Measurements from ENCODE around the gene CFAP61.
"Not testable (repeated sequence)": the region's sequence is repeated elsewhere in the genome, so short reads cannot be mapped to it uniquely, and the experiment has no call there.

CFAP61 gene

DNA sequence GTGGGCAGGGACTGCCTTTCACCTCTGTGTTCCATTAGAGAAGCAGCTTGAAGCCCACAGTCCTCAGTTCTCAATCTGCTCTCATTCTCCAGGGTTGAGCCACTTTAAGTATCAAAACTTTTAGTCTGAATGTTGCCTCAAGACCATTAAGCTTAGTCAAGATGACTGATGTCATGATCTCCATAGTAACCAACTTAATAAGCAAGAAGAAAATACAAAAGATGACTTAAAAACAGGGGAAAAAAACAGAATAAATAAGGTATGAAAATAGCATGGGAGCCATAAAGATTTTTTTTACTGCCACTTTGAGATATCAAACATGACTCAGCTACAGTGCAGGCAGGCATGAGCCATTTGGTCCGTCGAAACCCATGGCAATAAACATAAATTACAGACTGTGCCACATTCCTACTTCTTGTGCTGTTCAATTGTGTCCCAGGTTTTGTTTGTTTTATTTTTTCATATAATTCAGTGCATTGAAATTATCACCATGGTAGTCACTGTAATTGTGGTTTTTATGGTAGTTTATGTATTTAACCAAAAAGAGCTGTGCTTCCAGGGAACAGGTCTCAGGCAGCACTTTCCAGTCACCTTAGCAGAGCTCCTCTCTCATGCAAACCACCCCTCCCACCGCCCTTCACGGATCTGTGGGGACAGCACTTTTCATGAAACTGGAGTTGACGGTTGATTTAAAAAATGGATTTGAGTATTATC, 159.1 kb downstream of the CFAP61 start:
- DNase-seq: no peak

DNA sequence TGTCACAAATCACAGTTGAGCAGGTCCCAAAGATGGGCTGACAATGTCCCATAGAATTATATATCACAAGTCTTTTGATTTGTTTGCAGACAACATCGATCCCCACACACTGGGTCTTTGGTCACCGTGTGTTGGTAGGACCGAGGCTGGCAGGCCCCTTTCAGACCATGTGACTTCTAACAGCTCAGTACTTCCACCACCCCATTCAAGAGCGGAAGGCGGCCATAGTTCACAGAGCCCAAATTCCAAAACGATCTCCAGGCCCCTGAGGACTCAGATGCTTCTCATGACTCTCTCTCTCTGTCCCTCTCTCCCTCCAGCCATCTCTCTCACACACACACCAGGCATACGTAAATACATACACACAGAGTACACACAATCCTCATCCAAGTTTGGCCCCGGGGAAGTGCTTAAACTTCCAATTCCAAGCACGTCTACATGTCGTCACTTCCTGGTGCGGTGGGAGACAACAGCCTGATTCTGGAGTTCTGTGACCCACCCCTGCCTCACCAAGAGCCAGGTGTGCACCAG, 159.7 kb downstream of the CFAP61 start:
- DNase-seq: no peak

DNA sequence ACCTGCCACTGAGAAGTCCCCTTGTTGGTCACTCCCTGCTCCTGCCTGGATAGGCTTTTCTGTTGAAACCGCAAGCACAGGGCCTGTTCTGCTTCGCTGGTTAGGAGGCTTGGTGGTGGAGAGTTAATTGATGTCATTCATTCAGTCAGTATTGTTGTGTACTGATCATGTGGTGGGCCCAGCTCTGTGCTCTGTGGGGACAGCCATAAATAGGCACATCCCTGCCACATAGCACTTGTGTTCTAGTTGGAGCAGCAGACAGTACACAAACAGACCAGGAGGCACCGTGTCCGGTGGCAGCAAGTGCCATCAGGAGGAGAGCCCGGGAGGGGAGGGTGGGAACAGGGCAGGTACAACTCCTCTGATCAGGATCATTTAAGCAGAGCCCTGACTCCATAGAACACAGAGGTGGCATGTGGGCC, 160.4 kb downstream of the CFAP61 start:
- DNase-seq: no peak

DNA sequence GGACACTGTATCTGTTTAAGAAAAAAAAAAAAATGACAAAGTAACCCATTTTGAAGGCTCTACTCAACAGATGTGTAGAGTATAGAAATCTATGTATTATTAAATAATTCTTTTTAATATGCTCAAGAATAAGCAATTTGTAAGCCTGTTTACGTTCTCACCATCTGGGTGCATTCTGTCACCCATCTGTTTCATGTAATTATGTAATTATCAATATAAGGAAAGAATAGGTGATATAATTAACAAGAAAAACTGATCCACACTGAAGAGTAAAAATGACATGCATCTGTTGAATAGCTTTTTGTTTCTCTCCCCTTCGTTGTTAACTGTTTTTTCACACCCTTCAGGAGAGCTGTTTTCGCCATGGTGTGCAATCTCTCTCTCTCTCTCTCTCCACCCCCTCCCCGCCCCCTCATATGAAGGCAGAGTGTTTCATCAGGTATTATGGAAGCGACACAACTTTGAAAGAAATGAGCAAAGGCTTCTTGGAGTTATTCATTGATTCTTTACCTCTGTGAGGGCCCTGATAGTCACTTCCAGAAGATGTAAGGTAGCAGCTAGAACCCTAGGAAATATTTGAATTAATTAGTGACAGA, 161.3 kb downstream of the CFAP61 start:
- DNase-seq: no peak

DNA sequence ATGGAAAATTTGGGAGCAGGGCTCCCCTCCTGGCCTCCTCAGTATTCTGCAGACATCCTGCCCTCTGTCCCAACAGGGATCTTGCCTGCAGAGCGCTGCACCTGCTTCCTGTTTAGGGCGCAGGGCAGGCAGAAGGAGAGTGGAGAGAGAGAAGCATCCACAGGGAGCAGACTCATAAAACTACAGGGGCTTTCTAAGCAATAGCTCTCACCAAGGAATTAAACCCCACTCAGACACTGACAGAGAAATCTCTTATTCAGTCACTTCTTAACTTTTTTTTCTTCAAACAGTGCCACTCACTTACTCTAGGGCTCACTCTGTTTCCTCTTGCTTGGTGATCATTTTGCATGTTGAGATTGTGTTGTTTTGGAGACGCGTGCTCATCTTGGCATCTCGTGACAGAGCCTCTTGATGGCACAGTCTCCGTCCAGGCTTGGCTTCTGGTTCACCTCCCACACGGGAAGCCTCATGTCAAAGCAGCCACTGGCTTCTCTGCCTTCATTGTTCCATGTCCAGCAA, 162.5 kb downstream of the CFAP61 start:
- no peak for DNase-seq

DNA sequence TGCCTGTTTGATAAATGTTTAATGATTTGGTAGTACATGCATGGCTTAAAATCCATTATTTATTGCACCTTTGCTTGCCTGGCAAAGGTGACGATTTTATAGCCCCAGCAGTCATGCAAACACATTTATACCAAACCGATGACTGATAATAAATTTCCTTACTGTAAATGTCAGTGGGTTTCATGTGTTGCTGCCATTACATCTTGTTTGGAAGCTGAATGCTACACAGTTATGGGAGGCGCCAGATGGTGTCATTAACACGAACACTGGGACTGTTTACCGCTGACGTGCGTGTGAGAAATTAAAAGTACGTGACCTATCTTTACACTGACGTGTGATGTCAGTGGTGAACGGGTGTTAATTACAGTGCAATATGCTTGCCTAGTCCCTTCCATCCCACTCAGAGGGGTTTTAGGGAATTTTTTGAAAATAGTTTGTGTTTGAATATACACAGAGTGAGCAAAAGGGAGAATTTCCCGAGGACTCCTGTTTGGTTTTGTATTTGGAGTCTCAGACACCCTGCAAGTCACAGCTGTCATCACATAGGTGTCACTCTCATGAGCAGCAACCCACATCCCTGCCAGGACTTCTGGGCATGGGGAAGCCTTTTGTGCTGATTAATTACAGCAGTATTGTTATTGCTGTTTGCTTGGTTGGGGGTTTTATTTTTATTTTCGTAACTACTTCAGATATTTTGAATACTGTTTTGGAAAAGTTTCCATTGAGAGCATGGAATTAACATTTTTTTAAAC, 163.8 kb downstream of the CFAP61 start:
- DNase-seq: no peak

DNA sequence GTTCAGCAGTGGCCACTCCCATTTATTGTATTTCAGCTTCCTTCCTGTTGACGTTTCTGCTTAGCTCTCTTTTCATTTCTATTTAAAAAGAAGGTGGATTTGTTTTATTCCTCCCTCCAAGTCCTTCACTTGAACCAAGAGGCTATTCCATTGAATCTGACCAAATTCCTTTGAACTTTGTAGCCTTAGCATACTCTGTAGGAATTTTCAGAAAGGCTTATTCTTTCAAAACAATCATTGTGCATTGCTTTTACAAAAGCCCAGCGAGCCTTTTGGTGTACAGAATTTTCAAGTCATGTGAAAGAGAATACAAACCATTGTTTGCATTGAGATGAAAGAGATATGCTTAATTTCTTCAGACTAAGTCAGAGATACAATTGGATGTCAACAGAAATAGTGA, 164.6 kb downstream of the CFAP61 start:
- DNase-seq: no peak

DNA sequence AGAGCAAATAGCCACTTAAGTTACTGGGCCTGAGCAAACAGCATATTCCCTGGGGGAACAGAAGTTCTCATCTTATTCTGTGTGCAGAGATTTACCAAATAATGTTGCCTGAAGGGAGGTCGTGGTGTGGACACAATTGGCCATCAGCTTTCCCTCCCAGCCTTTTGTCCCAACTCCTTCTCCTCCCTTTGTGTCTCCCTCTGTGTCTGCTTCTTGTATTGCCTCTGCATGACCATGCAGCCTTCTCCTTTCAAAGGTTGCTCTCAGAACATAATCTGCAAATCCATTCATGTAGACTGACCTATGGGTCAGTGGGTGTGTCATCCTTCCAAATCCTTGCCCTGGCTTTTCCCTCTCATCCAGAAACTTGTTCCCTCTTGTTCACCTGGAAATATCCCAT, 165.3 kb downstream of the CFAP61 start:
- no peak for DNase-seq

DNA sequence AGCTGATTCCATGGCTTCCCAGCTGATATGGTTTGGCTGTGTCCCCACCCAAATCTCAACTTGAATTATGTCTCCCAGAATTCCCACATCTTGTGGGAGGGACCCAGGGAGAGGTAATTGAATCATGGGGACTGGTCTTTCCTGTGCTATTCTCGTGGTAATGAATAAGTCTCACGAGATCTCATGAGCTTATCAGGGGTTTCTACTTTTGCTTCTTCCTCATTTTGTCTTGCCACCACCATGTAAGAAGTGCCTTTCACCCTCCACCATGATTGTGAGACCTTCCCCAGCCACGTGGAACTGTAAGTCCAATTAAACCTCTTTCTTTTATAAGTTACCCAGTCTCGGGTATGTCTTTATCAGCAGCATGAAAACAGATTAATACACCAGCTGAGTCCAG, 165.8 kb downstream of the CFAP61 start:
- not testable (repeated sequence) for DNase-seq

DNA sequence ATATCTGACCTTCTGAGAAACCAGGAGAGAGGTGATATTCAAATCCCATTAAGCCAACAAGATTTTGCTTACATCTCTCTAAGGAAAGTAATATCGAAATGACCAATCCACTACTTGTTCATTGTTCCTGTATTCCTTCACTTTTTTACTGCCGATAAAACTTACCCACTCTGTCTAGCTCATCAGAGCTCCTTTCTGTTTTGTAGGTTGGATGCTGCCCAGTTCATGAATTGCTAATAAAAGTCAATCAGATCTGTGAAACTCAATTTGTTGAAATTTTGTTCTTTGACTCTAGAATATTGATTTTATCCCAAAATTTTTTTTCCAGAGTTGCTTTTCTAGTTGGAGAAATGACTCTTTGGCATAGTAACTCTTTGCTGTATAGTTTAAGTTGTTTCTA, 166.7 kb downstream of the CFAP61 start:
- DNase-seq: no peak

DNA sequence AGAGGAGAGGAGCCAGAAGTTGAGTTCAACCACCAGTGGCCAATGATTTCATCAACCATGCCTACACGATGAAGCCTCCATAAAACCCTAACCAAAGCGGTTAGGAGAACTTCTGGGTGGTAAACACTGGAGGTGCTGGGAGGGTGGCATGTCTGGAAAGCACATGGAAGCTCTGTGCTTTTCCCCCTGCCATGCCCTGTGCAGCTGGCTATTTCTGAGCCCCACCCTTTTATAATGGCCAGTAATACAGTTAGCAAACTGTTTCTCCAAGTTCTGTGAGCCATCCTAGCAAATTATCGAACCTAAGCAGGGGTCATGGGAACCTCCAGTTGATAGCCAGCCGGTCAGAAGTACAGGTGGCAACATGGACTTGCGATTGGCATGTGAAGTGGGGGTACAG, 167.8 kb downstream of the CFAP61 start:
- no peak for DNase-seq

DNA sequence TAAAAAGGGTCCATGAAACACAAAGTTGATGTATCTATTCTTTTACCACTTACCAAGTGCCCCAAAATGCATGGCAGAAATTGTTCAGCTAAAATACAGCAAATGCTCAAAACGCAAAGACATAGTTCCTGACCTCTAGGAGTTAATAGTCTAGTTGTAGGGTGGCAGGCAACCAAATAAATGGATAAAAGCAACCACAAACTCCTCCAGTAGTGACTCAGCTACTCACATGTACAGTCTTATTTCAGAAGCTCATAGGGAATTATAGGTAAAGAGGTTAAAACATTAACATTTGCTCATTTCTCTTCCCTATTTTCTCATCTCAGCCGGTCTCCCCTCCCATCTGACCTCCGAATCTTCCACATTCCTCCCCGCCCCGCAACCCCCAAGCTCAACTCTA, 171.6 kb downstream of the CFAP61 start:
- DNase-seq: no peak

DNA sequence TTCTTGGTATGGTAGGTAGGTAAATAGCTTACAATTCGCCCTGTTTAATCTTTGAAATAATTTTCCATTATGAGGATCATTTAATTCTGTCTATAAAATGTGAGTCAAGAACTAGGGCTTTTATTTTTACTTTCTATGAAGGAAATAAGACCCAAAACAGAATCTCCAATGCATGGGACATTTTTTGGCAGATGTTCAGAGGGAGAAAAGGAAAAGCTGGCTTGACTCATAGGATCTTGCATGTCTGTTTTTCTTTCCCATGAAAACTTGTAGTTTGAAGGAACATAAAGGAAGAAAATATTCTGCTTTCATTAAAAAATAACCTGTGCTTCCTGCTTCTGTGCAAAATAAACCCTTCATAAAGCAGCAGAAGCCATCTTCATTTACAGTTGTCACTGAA, 172.5 kb downstream of the CFAP61 start:
- no peak for DNase-seq

DNA sequence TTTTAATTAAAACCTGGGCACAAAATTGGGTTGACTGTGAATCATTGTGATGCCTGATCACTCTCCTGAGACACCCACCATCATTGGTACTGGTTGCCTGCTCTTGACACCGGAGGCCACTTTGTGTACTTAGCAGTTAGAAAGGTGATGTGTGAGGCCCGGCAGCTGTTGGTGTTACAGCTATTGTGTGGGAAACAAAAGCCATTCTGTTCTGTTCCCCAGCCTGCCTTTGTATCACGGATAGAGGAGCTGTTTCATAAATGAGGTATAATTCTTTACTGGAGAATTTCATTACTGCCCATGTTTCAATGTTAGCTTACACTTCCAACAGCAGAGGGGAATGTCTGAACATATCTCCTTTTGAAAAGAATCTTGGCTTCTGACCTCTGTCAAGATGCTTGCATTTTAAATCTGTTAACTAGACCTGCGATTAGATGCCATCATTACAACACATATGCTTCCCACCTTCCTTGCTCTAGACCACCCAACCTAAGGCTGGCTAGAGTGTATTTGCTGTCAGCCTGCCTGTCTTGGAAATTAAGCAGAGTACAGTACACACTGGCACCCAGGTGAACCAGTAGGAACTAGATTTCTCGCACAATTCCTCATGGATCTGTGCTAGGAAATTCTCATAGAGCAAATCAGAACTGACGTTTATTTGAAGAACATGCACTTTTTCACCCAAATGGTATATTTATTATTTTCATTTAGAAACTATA, 173.2 kb downstream of the CFAP61 start:
- DNase-seq: no peak

DNA sequence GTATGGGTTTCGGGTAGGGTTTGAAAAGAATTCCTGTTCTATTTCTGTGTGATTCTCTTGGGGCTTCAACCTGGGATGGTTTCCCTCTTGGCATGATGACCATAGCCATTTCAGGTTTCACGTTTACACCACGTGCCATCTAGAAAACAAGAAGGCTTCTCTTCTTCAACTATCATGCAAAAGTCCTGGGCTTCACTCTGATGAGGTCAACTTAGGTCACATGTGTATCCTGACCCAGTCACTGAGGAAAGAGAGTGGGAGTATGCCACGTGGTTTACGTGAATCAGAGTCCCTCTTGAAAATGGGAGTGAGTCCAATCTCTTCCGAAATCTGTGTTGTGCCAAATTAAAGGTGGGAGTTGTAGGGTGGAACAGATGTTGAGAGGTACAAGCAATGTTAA, 174.2 kb downstream of the CFAP61 start:
- no peak for DNase-seq

DNA sequence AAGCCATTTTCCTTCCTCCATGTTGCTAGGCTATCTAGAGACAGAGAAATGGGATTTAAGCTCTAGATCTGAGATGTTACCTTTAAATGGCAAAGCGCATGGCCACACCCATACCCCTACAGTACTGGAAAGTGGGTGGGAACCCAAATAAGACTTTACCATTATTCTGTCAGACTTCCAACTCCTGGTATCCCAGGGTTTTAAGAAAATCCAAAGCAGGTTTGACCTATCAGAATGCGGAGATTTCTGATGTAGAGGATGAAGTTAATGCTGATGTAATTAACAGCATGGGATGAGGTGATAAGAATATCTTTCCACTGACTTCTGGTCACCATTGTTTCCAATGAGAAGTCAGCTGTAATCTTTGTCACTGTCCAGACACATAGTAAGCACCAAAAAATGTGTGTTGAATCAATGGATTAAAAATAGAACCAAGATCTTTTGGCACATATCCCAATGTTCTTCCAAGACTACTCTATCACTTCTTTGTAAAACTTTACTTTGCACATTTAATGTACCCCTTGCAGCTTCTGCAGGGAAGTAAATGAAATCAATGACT, 174.8 kb downstream of the CFAP61 start:
- DNase-seq: no peak

DNA sequence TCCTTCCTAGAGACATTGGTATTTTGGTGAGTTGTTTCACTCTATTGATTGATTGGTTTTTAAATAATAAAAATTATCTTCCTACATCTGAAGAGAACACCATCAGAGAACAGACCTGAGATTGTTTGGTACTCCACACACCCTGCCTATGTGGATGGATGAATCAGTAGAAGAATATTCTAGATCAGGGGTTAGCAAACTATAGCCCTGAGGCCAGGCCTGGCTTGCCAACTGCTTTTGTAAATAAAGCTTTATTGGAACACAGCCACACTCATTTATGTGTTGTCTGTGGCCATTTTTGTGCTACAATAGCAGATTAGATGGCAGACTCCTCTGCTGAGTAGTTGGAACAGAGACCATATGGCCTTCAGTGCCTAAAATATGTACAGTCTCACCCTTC, 176.0 kb downstream of the CFAP61 start:
- no peak for DNase-seq

DNA sequence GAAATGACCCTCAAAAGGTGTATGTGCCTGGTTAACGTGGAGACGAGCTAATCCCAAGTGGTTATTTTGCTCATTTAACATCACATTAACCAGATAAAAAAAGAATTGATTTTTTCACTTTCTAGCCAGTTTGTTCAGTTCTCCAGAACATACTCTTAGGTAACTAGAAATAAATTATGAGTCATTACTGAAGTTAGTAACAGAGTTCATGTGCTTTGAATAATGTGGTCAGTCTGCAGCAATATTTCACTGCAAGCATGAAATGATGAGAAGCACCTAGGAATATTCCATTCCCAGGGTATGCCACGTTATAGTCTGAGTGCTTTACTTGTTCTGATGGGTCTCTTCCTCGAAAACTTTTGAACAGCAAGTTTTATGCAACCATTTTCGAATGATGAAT, 177.3 kb downstream of the CFAP61 start:
- DNase-seq: no peak

DNA sequence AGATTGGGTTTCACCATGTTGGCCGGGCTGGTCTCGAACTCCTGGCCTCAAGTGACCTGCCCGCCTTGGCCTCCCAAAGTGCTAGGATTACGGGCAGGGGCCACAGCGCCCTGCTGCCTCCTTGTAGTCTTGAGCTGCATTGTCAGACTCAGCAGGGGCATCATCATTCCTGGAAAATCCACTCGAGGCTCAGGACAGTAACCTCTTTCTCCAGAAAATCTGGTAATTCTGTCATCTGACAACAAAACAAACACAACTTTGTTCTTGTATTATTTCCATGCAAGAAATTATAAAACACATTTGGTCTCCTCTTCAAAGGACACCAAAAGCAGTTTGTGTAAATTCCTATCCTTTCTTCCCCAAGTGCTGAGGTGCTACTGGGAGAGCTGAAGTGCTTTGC, 178.4 kb downstream of the CFAP61 start:
- no peak for DNase-seq

DNA sequence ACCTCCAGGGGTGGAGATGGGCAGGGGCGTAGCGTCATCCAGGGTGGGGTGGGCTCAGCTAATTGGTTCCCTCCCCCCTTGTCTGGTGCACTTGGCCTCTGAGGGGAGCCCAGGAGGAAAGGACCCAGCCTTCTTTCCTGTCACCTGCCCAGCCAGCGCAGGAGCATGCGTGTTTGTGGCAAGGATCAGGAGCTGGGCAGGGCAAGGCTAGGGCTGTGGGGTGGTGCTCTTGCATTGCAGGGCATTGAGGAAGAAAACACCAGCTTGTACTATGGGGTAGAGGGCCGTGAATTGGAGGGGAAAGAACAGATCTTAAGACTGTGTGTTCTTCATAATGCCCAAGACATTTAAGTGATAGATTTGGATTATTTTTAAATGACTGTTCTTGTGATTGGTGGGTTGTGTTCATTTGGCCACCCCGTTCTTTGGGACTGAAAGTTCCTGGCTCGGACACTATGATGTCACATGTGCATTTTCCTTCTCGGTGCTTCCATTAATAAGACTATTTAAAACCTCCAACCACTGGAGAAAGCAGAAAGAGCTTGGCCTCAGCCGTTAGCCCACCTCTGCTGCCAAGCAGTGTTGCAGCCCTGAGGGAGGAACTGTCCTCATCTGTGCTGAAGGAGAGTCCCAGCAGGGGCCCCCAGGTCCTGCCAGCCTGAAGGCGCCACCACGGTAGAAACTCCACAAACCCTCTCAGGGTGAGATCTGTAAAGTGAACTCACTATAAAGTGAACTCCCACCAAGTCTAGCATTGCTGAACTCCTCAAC, 179.4 kb downstream of the CFAP61 start:
- no peak for DNase-seq

DNA sequence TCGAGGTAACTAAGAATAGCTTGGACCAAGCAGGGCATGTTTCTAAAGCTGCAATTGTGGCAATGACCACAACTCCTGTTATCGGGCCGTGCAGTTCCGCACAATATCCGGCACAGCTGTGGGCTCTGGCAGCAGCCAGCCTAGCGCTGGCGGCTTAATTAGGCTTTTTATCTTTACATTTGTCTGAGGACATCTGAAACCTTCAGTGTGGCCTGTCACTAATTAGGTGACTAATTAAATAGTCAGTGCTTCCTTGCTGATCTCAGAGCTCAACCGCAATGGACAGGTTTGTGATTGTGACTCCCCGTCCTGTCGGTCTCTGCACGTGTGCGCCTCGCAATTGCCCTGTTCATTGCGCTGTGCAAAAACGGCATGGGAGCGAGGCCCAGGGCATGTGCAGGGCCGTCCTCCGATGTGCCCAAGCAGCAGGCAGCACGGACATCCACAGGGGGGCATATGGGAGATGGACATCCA, 180.7 kb downstream of the CFAP61 start:
- no peak for DNase-seq

DNA sequence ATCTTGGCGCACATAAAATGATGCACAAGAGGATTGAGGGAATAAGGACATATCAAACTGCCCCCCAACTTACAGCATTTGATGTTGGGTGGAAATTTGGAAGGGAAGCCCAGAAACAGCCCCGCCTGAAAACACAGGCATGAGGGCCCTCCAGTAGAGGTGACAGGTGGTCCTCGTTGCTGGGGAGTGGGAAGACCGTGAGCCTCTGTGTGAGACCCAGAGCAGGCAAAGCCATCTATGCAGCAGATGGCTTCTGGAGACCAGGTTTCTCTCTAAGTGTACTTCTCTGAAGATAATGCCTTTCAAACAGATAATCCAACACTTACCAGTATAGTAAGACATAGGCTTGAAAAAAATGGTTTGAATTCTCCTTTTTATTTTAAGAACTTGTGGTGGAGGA, 183.3 kb downstream of the CFAP61 start:
- DNase-seq: no peak

Measured in activated CD4-positive, alpha-beta T cell treated with anti-CD3 and anti-CD28 coated beads, Interleukin-10, Interleukin-2, amounts not matched to agents 100 ng/mL and 50 ng/mL, durations not matched to agents 16 hours and 8 hours (primary cell).